Lower leg skin (tissue), 4 donors: ENCODE data around the gene SAXO1. TPM values are rescaled to one million over a fixed set of nuclear protein-coding genes. Genes with fewer than 3 reads are reported as not detected.

Source experiments
- DNase-seq, 2 donors: peaks; one replicate each; pipeline ENCODE4 v3.0.0-alpha.2; 2019; ENCODE audit warnings: low spot score in 2 of 2
- H3K4me3 ChIP-seq: fragments of 200-600 bp; sonication (generic); 2 replicates; pipeline ENCODE4 v1.5.1; 2017; ENCODE audit warnings: mild to moderate bottlenecking, low read depth; ENCODE audit not compliant: poor library complexity, severe bottlenecking
- POLR2A ChIP-seq, 2 donors: fragments of 450-650 bp; IDR thresholded peaks; one replicate each; pipeline ENCODE4 v1.6.1; 2016 to 2017; ENCODE audit warnings: antibody characterized with exemption in 2 of 2, mild to moderate bottlenecking in 1 of 2, moderate library complexity in 1 of 2
- WGBS, 2 donors: methylation state at CpG; one replicate each; pipeline ENCODE4 v1.1.5; 2018; 5-methylcytosine and 5-hydroxymethylcytosine counted together
- intact Hi-C: fragments of 100-400 bp; cut with DNase I; formaldehyde crosslinking; loops from one replicate; pipeline ENCODE4 v1.15.0; 2023; ENCODE audit warnings: low total_unique reads
- total RNA-seq, 4 donors: library from RNA; depleted of rRNA; stranded (reverse); fragments of >200 nt; gene quantifications; one replicate each; pipeline ENCODE4 v1.1.0, GENCODE V29; 2016
- TF ChIP-seq, protein P1 (sequence below), 3 donors: fragments of 450-650 bp; IDR thresholded peaks; one replicate each; pipeline ENCODE4 v1.5.1; 2016; ENCODE audit warnings: antibody characterized with exemption in 3 of 3, mild to moderate bottlenecking in 3 of 3, moderate library complexity in 2 of 3

Gene SAXO1
- total RNA-seq, 4 donors from 2014 or later: 0.30 to 1.1 (median 0.56) TPM; not detected in 1

DNA sequence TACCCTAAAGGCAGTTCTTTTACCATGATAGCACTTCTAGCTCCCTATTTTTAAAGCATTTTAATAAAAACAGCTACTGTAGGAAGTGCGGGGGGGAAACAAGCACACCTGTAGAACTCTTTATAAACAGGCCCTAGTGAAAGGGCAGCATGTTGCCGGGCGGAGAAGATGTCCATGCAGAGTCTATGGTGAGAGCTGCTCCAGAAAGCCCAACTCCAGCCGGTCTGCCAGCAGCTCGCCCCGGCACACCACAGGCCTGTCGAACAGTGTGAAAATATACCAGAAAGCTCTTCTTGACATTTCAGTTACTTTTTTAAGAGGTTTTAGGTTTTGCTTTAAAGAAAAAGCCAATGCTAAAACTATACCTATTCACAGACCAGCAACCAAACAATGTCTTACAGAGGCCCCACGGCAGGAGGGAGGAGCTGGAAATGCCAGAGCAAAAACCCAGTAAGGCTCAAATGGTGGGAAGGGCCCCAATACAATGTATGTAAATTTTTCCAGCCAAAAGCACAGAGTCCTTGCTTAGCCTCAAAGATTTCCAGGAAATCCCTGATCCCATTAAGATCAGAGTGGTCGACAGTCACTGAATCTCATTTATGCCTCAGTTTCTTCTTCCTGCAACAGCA is 121.2 kb downstream of the SAXO1 start:
- no peak for TF ChIP-seq POLR2A (IDR thresholded peaks at IDR 0.05)
- TF ChIP-seq, protein P1, sequence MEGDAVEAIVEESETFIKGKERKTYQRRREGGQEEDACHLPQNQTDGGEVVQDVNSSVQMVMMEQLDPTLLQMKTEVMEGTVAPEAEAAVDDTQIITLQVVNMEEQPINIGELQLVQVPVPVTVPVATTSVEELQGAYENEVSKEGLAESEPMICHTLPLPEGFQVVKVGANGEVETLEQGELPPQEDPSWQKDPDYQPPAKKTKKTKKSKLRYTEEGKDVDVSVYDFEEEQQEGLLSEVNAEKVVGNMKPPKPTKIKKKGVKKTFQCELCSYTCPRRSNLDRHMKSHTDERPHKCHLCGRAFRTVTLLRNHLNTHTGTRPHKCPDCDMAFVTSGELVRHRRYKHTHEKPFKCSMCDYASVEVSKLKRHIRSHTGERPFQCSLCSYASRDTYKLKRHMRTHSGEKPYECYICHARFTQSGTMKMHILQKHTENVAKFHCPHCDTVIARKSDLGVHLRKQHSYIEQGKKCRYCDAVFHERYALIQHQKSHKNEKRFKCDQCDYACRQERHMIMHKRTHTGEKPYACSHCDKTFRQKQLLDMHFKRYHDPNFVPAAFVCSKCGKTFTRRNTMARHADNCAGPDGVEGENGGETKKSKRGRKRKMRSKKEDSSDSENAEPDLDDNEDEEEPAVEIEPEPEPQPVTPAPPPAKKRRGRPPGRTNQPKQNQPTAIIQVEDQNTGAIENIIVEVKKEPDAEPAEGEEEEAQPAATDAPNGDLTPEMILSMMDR (IDR thresholded peaks at IDR 0.05): no peak
- intact Hi-C loops: no loop called here
- no peak overlapping the region for H3K4me3 ChIP-seq
- DNase-seq: peak in 1 of 2 donors; percentile 39
- 94 to 97% methylated on average over 9 of the region's 9 CpGs for WGBS, 2 donors

DNA sequence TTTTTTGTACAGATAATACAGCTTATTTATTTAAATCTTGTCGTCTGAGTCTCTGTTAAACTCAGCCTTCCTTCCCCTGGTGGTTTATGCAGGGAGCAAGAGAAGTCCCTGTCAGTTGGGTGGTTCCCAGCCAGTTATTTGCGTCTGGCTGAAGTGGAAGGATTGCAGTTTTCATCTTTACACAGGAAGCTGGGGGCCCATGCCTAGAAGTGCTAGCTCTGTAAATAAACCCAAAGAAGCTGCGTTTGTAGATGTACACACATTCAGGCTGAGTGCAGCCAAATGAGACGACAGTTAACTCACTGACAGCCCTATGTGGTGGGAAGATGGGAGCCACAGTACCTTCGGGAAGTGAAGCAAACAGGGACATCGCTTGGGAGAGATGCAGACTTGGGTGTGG is 122.1 kb downstream of the SAXO1 start:
- intact Hi-C loops: no loop called here
- no peak overlapping the region for H3K4me3 ChIP-seq
- 60 to 75% methylated on average over 6 of the region's 6 CpGs for WGBS, 2 donors
- DNase-seq: peak in 1 of 2 donors; percentile 3
- TF ChIP-seq, protein P1 (IDR thresholded peaks at IDR 0.05): no peak
- TF ChIP-seq POLR2A (IDR thresholded peaks at IDR 0.05): no peak

DNA sequence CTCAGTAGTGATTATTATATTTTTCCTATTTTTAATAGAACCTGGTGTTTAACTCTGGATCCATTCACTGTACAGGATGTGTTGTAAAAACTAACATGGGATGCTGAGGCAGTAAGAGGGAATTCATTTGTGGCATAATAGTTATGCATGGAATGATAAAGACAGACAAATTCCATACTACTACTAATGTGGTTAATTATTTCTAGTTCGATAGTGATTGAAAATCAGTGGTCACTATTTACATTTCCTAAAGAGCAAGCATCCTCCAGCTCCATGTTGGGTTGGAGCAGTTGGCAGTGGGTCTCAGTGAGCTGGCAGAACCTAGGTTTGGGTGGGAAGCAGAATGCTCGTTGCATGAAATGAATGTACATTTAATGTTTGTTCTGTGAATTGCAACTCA is 122.6 kb downstream of the SAXO1 start:
- DNase-seq: peak in 1 of 2 donors; percentile 5
- no peak for TF ChIP-seq POLR2A (IDR thresholded peaks at IDR 0.05)
- TF ChIP-seq, protein P1 (IDR thresholded peaks at IDR 0.05): no peak
- intact Hi-C loops: no loop called here
- WGBS, 2 donors: 73 to 79% methylated on average over 2 of the region's 2 CpGs
- H3K4me3 ChIP-seq: no peak overlapping the region

DNA sequence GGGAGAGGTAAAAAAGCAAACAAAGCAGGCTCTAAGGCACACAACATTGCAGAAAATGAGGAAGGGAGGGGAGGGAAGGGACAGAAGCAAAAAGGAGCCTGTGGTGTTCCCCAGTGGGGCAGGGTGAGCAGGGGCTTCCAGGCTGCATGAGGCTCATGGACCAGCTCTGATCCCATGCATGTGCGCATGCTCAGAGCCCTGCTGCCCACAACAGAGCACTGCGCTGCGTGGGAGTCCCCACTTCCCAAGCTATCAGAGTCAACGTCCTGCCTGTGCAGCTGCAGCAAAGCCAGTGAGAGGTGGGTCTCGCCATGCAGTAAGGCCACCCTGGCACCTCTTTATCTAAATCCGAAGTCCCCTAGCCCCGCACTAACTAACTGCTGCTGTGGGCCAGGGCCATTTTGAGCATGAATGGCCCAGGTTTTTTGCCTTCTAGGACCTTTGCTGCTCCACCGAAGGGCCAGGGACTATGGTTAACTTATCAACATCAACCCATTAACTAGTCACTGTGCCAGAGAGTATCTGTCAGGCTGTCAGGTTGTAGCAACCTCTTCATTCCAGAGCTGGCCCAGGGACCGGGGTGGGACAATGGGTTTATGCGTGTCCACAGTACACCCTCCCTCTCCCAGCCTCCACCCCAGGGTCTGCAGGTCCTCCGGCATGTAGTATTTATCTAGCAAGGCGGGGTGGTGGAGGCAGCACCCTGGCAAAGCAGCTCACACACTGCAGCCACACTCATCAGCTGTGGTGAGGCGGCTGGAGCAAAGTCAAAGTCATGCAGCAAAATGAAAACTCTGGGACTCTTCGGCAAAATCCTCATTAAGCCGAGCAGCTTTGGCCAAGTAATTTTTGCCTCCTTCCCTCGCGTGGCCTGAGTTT is 123.6 kb downstream of the SAXO1 start:
- TF ChIP-seq POLR2A (IDR thresholded peaks at IDR 0.05): no peak
- TF ChIP-seq, protein P1 (IDR thresholded peaks at IDR 0.05): no peak
- intact Hi-C loops: no loop called here
- H3K4me3 ChIP-seq: no peak overlapping the region
- 82 to 86% methylated on average over 17 of the region's 17 CpGs for WGBS, 2 donors
- peak in 1 of 2 donors; percentile 76 for DNase-seq

DNA sequence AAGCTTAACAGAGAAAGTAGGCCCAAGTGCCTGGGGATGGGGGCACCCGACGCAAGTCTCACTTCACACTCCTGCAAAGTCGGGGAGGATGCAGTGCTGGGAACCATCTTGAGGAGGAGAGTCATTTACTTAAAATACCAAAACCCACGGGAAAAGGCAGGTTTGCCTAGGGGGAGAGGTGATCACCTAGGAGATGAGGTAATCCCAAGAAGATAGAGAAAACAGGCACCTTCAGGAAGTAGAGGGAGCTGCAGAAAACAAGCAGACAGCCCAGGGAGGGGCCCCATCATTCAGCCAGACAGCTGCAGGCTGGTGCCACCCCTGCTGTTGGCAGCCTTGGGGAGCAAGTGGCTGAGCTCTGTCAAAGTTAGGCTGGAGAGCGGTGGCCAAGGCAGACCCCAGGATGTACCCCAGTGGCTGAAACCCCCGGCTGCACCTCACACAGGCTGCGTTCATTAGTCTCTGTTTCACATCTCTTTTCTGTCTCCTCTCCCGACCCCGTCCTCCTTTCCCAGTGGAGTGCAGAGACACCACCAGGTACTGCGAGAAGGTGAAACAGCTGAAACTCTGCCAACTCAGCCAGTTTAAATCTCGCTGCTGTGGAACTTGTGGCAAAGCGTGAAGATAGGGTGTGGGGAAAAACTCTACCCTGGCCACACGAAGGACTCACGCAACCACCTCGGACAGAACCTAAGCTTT is 124.9 kb downstream of the SAXO1 start:
- peak in 1 of 2 donors; percentile 75 for DNase-seq
- no peak overlapping the region for H3K4me3 ChIP-seq
- 70 to 73% methylated on average over 15 of the region's 15 CpGs for WGBS, 2 donors
- intact Hi-C loops: no loop called here
- no peak for TF ChIP-seq POLR2A (IDR thresholded peaks at IDR 0.05)
- TF ChIP-seq, protein P1 (IDR thresholded peaks at IDR 0.05): no peak
